ENCODE results near the gene CD300LB.

- no peak for TF ChIP-seq POLR2A (IDR thresholded peaks at IDR 0.05)
- TF ChIP-seq, protein P1, sequence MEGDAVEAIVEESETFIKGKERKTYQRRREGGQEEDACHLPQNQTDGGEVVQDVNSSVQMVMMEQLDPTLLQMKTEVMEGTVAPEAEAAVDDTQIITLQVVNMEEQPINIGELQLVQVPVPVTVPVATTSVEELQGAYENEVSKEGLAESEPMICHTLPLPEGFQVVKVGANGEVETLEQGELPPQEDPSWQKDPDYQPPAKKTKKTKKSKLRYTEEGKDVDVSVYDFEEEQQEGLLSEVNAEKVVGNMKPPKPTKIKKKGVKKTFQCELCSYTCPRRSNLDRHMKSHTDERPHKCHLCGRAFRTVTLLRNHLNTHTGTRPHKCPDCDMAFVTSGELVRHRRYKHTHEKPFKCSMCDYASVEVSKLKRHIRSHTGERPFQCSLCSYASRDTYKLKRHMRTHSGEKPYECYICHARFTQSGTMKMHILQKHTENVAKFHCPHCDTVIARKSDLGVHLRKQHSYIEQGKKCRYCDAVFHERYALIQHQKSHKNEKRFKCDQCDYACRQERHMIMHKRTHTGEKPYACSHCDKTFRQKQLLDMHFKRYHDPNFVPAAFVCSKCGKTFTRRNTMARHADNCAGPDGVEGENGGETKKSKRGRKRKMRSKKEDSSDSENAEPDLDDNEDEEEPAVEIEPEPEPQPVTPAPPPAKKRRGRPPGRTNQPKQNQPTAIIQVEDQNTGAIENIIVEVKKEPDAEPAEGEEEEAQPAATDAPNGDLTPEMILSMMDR (IDR thresholded peaks at IDR 0.05), result no peak
Measured at GRCh38 chr17:74569020-74570003, 38.0 kb upstream of the CD300LB start.

Measured in testis (tissue), 2 donors.